ENCODE data around the gene WIZ. TPM values are rescaled to one million over a fixed set of nuclear protein-coding genes. Genes with fewer than 3 reads are reported as not detected.
"Not testable (repeated sequence)": the region's sequence is repeated elsewhere in the genome, so short reads cannot be mapped to it uniquely, and the experiment has no call there.

Gene WIZ
- total RNA-seq, 6 donors from 2014 or later: 28.7 to 112 (median 40.8) TPM

GRCh38 chr19:15495151-15495550 lies 45.4 kb upstream of the WIZ start:
- Histone ChIP-seq H3K27ac (peak overlapping the region in 1 of 4 donors; percentile 43), H3K9me3 (no peaks in the 10 kb centered on the region), H3K36me3 (no peaks in the 10 kb centered on the region), H3K4me3 (no peak overlapping the region), H3K27me3 (no peaks in the 10 kb centered on the region), H3K4me1 (no peaks in the 10 kb centered on the region)
- ATAC-seq (ENCODE audit: low FRiP score in 2 of 2) (no peak), DNase-seq (no peak)
- WGBS, 2 donors: 86 to 91% methylated on average over 1 of the region's 1 CpG
- TF ChIP-seq POLR2AphosphoS5 (IDR thresholded peaks at IDR 0.05) (no peak), CTCF (IDR thresholded peaks at IDR 0.05) (no peak), POLR2A (IDR thresholded peaks at IDR 0.05) (no peak), EP300 (IDR thresholded peaks at IDR 0.05) (no peak)

- peak in 1 of 2 donors; percentile 50 for DNase-seq
- WGBS, 2 donors: 56 to 65% methylated on average over 11 to 13 of the region's 13 CpGs
- no peaks in the 10 kb centered on the region for H3K9me3 ChIP-seq
- no peak overlapping the region for H3K27ac ChIP-seq
- no peaks in the 10 kb centered on the region for H3K4me1 ChIP-seq
- H3K4me3 ChIP-seq: no peak overlapping the region
- no peak for TF ChIP-seq POLR2A (IDR thresholded peaks at IDR 0.05)
- H3K27me3 ChIP-seq: no peaks in the 10 kb centered on the region
- no peaks in the 10 kb centered on the region for H3K36me3 ChIP-seq
- peak in 1 of 2 donors; percentile 35 for ATAC-seq (ENCODE audit: low FRiP score in 2 of 2)
Observed at GRCh38 chr19:15488489-15489226, 38.9 kb upstream of the WIZ start.

- DNase-seq (no peak), ATAC-seq (ENCODE audit: low FRiP score in 2 of 2) (no peak)
- WGBS, 2 donors: 86 to 88% methylated on average over 4 of the region's 4 CpGs
- H3K9me3 ChIP-seq: no peaks in the 10 kb centered on the region
- no peak overlapping the region for H3K4me3 ChIP-seq
- no peaks in the 10 kb centered on the region for H3K27me3 ChIP-seq
- no peaks in the 10 kb centered on the region for H3K36me3 ChIP-seq
- no peak for TF ChIP-seq POLR2A (IDR thresholded peaks at IDR 0.05)
- TF ChIP-seq CTCF (IDR thresholded peaks at IDR 0.05): no peak
- no peak for TF ChIP-seq EP300 (IDR thresholded peaks at IDR 0.05)
- no peak for TF ChIP-seq POLR2AphosphoS5 (IDR thresholded peaks at IDR 0.05)
- H3K27ac ChIP-seq: no peak overlapping the region
- H3K4me1 ChIP-seq: no peaks in the 10 kb centered on the region
Observed at GRCh38 chr19:15487038-15487437, 37.3 kb upstream of the WIZ start.

GRCh38 chr19:15485768-15486167 lies 36.0 kb upstream of the WIZ start:
- H3K4me1 ChIP-seq; H3K9me3 ChIP-seq; H3K4me3 ChIP-seq; H3K27ac ChIP-seq; H3K36me3 ChIP-seq; DNase-seq; H3K27me3 ChIP-seq; ATAC-seq (ENCODE audit: low FRiP score in 2 of 2): not testable (repeated sequence)
- 89 to 96% methylated on average over 5 of the region's 5 CpGs for WGBS, 2 donors

GRCh38 chr19:15480996-15481395 lies 31.2 kb upstream of the WIZ start:
- H3K4me1 ChIP-seq; DNase-seq; H3K27ac ChIP-seq; H3K27me3 ChIP-seq; ATAC-seq (ENCODE audit: low FRiP score in 2 of 2); H3K4me3 ChIP-seq; H3K36me3 ChIP-seq; H3K9me3 ChIP-seq: not testable (repeated sequence)
- 85 to 99% methylated on average over 7 of the region's 7 CpGs for WGBS, 2 donors

GRCh38 chr19:15479391-15480345 lies 29.9 kb upstream of the WIZ start, which contains the start of gene PGLYRP2:
Gene PGLYRP2 (minus strand): TSS chr19:15479501. CDS start chr19:15479371, 130 bp downstream.
- Histone ChIP-seq H3K27ac (peak within 1 kb of the TSS in 1 of 4 donors; percentile 16), H3K36me3 (no peaks in the 10 kb centered on the region), H3K9me3 (no peaks in the 10 kb centered on the region), H3K27me3 (no peaks in the 10 kb centered on the region), H3K4me3 (no peak within 1 kb of the TSS), H3K4me1 (no peaks in the 10 kb centered on the region)
- DNase-seq (peak in 1 of 2 donors; percentile 78), ATAC-seq (ENCODE audit: low FRiP score in 2 of 2) (peak; percentile 63 to 75)
- WGBS, 2 donors: 56 to 65% methylated on average over 4 to 16 of the region's 16 CpGs
- TF ChIP-seq CTCF (IDR thresholded peaks at IDR 0.05) (peak in 5 of 6 experiments; percentile 6 to 47 (median 29)), EP300 (IDR thresholded peaks at IDR 0.05) (no peak)
